Measurements from ENCODE around the gene PHETA1. TPM values are rescaled to one million over a fixed set of nuclear protein-coding genes. Genes with fewer than 3 reads are reported as not detected.

PHETA1 gene
- polyA plus RNA-seq, 1 of the 3 experiments (the other 2 are of a cell fraction), result 7.3 TPM

DNA sequence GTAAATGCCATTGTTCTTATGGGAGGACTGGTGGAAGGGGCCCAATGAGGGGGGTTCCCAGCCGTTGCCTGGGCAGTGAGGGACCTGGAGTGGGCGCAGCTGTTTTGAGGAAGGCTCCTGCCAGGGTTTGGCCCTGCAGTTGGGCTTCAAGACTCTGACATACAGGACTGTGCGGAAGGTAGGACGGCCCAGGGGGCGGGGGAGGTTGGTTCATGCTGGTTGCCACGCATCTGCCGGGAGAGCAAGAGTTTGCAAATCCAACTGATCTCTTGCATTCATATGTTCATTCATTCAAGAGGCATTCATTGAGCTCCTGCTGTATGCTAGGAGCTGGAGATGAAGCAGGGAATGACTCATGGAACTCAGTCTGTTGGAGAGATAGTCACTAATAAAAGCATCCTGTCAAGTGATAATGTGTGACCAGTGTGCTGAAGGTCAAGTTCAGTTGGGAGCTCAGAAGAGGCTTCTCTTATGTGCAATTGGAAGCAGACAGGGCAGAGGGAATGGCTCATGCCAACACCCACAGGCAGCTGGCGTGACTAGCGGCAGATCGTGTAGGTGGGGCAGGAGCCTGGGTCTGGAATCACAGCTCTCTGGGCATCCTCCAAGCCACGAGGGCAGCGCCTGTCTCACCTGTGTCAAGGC, 44.7 kb upstream of the PHETA1 start:
- Histone ChIP-seq H3K4me1 (ENCODE audit: control insufficient read depth in 1 of 2, insufficient read depth in 2 of 2, low read depth in 1 of 2, low read length in 1 of 2) (peaks cover 40 to 64% of the 10 kb centered on the region in 2 experiments; a peak in 3 of 4 replicates), H3K4me3 (ENCODE audit: low read depth in 2 of 2, low read length in 1 of 2) (no peak overlapping the region), H3K9me3 (no peaks in the 10 kb centered on the region), H2AFZ (ENCODE audit: low read depth) (no peak overlapping the region), H3K4me2 (peak overlapping the region; percentile 99), H4K20me1 (ENCODE audit: insufficient read depth) (peaks cover 41% of the 10 kb centered on the region), H3K27me3 (ENCODE audit: insufficient read depth) (no peaks in the 10 kb centered on the region), H3K79me2 (ENCODE audit: insufficient read depth) (peaks cover 100% of the 10 kb centered on the region), H3K27ac (ENCODE audit: low read depth in 2 of 2, low read length in 1 of 2) (peak overlapping the region in 1 of 2 experiments; percentile 87; a peak in 2 of 4 replicates), H3K36me3 (replicated peaks in 1 of 2; ENCODE audit: control insufficient read depth in 1 of 2, insufficient read depth in 2 of 2, low read length in 1 of 2) (peaks cover under 1 to 13% of the 10 kb centered on the region in 2 experiments), H3F3A (replicated peaks; ENCODE audit: insufficient read depth) (peaks cover 49% of the 10 kb centered on the region), H3K9me2 (no peaks in the 10 kb centered on the region), H3K9ac (no peak overlapping the region)
- 68% methylated on average over 10 of the region's 12 CpGs for WGBS (ENCODE audit: low lambda C conversion rate)
- POLR2A ChIA-PET, result interaction anchor here (1.2 kb wide), 1 partner anchor 14 kb away, joined by 3 read pairs; no protein-coding TSS in a partner anchor
- DNase-seq, result no peak
- CTCF ChIA-PET, result interaction anchor here (0.7 to 8.8 kb wide), 5 partner anchors 15 to 116 kb away, joined by 3 to 98 read pairs (median 5); no protein-coding TSS in a partner anchor
- TF ChIP-seq, protein P1, sequence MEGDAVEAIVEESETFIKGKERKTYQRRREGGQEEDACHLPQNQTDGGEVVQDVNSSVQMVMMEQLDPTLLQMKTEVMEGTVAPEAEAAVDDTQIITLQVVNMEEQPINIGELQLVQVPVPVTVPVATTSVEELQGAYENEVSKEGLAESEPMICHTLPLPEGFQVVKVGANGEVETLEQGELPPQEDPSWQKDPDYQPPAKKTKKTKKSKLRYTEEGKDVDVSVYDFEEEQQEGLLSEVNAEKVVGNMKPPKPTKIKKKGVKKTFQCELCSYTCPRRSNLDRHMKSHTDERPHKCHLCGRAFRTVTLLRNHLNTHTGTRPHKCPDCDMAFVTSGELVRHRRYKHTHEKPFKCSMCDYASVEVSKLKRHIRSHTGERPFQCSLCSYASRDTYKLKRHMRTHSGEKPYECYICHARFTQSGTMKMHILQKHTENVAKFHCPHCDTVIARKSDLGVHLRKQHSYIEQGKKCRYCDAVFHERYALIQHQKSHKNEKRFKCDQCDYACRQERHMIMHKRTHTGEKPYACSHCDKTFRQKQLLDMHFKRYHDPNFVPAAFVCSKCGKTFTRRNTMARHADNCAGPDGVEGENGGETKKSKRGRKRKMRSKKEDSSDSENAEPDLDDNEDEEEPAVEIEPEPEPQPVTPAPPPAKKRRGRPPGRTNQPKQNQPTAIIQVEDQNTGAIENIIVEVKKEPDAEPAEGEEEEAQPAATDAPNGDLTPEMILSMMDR (IDR thresholded peaks at IDR 0.05), result no peak
- TF ChIP-seq FOSL2 (IDR thresholded peaks at IDR 0.05; ENCODE audit: borderline replicate concordance, low read depth) (peak; percentile 51; the same call in 1 of the 2 replicates), NRF1 (IDR thresholded peaks at IDR 0.05; ENCODE audit: low read depth, low read length) (no peak), TCF12 (IDR thresholded peaks at IDR 0.05) (peak; percentile 49; the same call in 1 of the 2 replicates), CHD2 (IDR thresholded peaks at IDR 0.05; ENCODE audit: low read length, partially characterized antibody) (no peak)
- TF ChIP-seq, protein P2, sequence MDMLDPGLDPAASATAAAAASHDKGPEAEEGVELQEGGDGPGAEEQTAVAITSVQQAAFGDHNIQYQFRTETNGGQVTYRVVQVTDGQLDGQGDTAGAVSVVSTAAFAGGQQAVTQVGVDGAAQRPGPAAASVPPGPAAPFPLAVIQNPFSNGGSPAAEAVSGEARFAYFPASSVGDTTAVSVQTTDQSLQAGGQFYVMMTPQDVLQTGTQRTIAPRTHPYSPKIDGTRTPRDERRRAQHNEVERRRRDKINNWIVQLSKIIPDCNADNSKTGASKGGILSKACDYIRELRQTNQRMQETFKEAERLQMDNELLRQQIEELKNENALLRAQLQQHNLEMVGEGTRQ (IDR thresholded peaks at IDR 0.05; ENCODE audit: borderline replicate concordance, low read depth, low read length), result no peak
- TF ChIP-seq, protein P3, sequence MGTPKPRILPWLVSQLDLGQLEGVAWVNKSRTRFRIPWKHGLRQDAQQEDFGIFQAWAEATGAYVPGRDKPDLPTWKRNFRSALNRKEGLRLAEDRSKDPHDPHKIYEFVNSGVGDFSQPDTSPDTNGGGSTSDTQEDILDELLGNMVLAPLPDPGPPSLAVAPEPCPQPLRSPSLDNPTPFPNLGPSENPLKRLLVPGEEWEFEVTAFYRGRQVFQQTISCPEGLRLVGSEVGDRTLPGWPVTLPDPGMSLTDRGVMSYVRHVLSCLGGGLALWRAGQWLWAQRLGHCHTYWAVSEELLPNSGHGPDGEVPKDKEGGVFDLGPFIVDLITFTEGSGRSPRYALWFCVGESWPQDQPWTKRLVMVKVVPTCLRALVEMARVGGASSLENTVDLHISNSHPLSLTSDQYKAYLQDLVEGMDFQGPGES (IDR thresholded peaks at IDR 0.05; ENCODE audit: low read depth, low read length), result no peak

DNA sequence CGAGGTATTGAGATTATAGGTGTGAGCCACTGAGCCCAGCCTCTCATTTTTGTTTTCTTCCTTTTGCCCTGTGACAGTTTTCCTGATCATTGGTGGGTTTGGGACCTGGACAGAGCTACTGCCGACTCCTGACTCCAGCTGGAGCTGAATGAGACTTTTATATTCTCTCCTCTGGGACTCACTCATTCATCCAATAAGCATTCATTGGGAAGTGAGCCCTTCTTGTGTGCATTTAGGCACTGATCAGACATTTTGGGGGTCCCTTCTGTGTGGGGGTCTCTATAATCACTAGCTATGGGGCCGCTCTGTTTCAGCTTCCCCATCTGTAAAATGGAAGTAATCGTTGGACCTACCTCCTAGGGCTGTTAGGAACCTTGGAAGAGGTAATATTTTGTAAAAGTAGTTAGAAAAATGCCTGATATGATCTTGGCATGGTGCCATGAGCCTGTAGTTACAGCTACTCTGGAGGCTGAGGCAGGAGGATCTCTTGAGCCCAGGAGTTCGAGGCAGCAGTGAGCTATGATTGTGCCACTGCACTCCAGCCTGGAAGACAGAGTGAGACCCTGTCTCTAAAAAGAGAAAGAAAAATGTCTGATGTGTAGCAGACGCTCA, 44.0 kb upstream of the PHETA1 start:
- no peaks in the 10 kb centered on the region for H3K9me3 ChIP-seq
- no peak overlapping the region for H3K4me3 ChIP-seq (ENCODE audit: low read depth in 2 of 2, low read length in 1 of 2)
- 73% methylated on average over 6 of the region's 6 CpGs for WGBS (ENCODE audit: low lambda C conversion rate)
- peak overlapping the region; percentile 99 for H3K4me2 ChIP-seq
- H3K27me3 ChIP-seq (ENCODE audit: insufficient read depth), result no peaks in the 10 kb centered on the region
- CTCF ChIA-PET, result interaction anchor here (0.6 to 8.8 kb wide), 9 partner anchors 12 to 261 kb away, joined by 3 to 98 read pairs (median 3); no protein-coding TSS in a partner anchor
- no peak for DNase-seq
- TF ChIP-seq NFIC (IDR thresholded peaks at IDR 0.05; ENCODE audit: borderline replicate concordance) (peak; percentile 66), TCF12 (IDR thresholded peaks at IDR 0.05) (no peak)
- H3F3A ChIP-seq (replicated peaks; ENCODE audit: insufficient read depth), result peaks cover 51% of the 10 kb centered on the region
- peaks cover 100% of the 10 kb centered on the region for H3K79me2 ChIP-seq (ENCODE audit: insufficient read depth)
- H3K27ac ChIP-seq (ENCODE audit: low read depth in 2 of 2, low read length in 1 of 2), result peak overlapping the region in 1 of 2 experiments; percentile 87; a peak in 2 of 4 replicates
- peaks cover 0 to 13% of the 10 kb centered on the region in 2 experiments for H3K36me3 ChIP-seq (replicated peaks in 1 of 2; ENCODE audit: control insufficient read depth in 1 of 2, insufficient read depth in 2 of 2, low read length in 1 of 2)
- no peak overlapping the region for H3K9ac ChIP-seq
- H2AFZ ChIP-seq (ENCODE audit: low read depth), result no peak overlapping the region
- H3K9me2 ChIP-seq, result no peaks in the 10 kb centered on the region
- POLR2A ChIA-PET, result interaction anchor here (1.2 kb wide), 1 partner anchor 15 kb away, joined by 3 read pairs; no protein-coding TSS in a partner anchor
- H4K20me1 ChIP-seq (ENCODE audit: insufficient read depth), result peaks cover 40% of the 10 kb centered on the region
- peaks cover 43 to 70% of the 10 kb centered on the region in 2 experiments; a peak in 3 of 4 replicates for H3K4me1 ChIP-seq (ENCODE audit: control insufficient read depth in 1 of 2, insufficient read depth in 2 of 2, low read depth in 1 of 2, low read length in 1 of 2)
